Measurements from ENCODE around the gene POU5F1.

The POU5F1 gene

DNA sequence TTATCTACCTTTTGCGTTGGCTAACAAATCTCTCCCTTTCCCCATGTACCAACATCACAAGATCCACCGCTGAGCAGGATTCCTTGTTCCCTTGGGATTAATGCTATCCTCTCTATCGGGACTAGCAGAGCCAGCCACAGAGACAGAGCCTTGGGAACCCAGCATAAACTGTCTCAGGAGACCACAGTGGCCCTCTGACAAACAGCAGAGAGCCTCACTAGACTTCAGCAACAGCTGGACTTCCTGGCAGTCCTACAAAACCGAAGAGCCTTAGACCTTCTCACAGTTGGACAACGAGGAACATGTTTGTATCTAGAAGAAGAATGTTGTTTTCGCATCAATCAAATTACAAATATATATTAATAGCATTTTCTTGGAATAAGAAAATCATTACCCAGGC lies 39.6 kb upstream of the POU5F1 start:
- H3K27me3 ChIP-seq (ENCODE audit: insufficient read depth, low read length, poor library complexity) = no peaks in the 10 kb centered on the region
- no peak overlapping the region for H2AK5ac ChIP-seq (ENCODE audit: low read length)
- H3K18ac ChIP-seq (ENCODE audit: low read length) = no peak overlapping the region
- no peak overlapping the region for H2BK15ac ChIP-seq (replicated peaks; ENCODE audit: low read depth)
- no peak overlapping the region for H3K4me2 ChIP-seq (ENCODE audit: low read length)
- no peak overlapping the region for H4K5ac ChIP-seq (ENCODE audit: low read length)
- H3K4ac ChIP-seq (ENCODE audit: low read depth, low read length) = no peak overlapping the region
- H3K4me1 ChIP-seq (ENCODE audit: control insufficient read depth, low read depth, low read length) = no peaks in the 10 kb centered on the region
- H3K23ac ChIP-seq (ENCODE audit: low read length) = no peak overlapping the region
- H3K27ac ChIP-seq (ENCODE audit: low read depth, low read length) = no peak overlapping the region
- H3K4me3 ChIP-seq (ENCODE audit: low read length) = no peak overlapping the region
- no peaks in the 10 kb centered on the region for H3K79me1 ChIP-seq (ENCODE audit: low read length)
- H2BK120ac ChIP-seq (ENCODE audit: low read depth, low read length) = no peak overlapping the region
- no peak overlapping the region for H3K56ac ChIP-seq (ENCODE audit: low read length)
- no peak for DNase-seq
- no peak overlapping the region for H2BK5ac ChIP-seq (ENCODE audit: low read length)
- H4K8ac ChIP-seq (ENCODE audit: low read depth, low read length) = no peak overlapping the region
- no peaks in the 10 kb centered on the region for H3K36me3 ChIP-seq (ENCODE audit: control insufficient read depth, insufficient read depth, low read length)
- H3K79me2 ChIP-seq (ENCODE audit: control insufficient read depth, insufficient read depth, low read length) = no peaks in the 10 kb centered on the region
- H3K9ac ChIP-seq (ENCODE audit: low read length) = no peak overlapping the region
- WGBS (ENCODE audit: extremely low coverage, insufficient coverage, low lambda C conversion rate) = no CpG with 5 or more reads among the region's 6 CpGs

DNA sequence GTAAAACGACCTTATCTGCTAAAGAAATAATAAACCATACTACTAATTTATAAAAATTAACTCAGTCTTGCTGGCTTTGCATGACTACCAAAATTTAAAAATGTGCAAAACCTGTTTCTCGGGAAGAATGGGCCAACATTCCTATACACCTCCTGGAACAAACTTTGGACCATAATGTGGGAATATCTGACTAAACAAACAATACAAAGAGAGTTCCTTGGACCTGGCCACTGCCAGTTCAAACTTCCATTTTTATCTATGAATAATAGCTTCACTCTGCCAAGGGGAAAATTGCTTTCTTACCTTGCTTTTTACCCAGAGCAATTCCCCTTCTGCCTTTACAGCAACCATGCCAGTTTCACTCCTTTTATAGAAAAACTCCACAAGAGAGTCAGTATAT lies 38.7 kb upstream of the POU5F1 start:
- Histone ChIP-seq H3K23ac (ENCODE audit: low read length) (no peak overlapping the region), H3K27me3 (ENCODE audit: insufficient read depth, low read length, poor library complexity) (no peaks in the 10 kb centered on the region), H3K79me1 (ENCODE audit: low read length) (no peaks in the 10 kb centered on the region), H3K4ac (ENCODE audit: low read depth, low read length) (no peak overlapping the region), H2AK5ac (ENCODE audit: low read length) (no peak overlapping the region), H4K8ac (ENCODE audit: low read depth, low read length) (no peak overlapping the region), H3K79me2 (ENCODE audit: control insufficient read depth, insufficient read depth, low read length) (no peaks in the 10 kb centered on the region), H3K4me2 (ENCODE audit: low read length) (no peak overlapping the region), H3K27ac (ENCODE audit: low read depth, low read length) (no peak overlapping the region), H2BK15ac (replicated peaks; ENCODE audit: low read depth) (no peak overlapping the region), H3K9ac (ENCODE audit: low read length) (no peak overlapping the region), H3K56ac (ENCODE audit: low read length) (no peak overlapping the region), H2BK5ac (ENCODE audit: low read length) (no peak overlapping the region), H3K4me3 (ENCODE audit: low read length) (no peak overlapping the region), H3K36me3 (ENCODE audit: control insufficient read depth, insufficient read depth, low read length) (no peaks in the 10 kb centered on the region), H2BK120ac (ENCODE audit: low read depth, low read length) (no peak overlapping the region), H3K4me1 (ENCODE audit: control insufficient read depth, low read depth, low read length) (no peaks in the 10 kb centered on the region), H4K5ac (ENCODE audit: low read length) (no peak overlapping the region), H3K18ac (ENCODE audit: low read length) (no peak overlapping the region)
- no peak for DNase-seq
- no CpG with 5 or more reads among the region's 2 CpGs for WGBS (ENCODE audit: extremely low coverage, insufficient coverage, low lambda C conversion rate)

DNA sequence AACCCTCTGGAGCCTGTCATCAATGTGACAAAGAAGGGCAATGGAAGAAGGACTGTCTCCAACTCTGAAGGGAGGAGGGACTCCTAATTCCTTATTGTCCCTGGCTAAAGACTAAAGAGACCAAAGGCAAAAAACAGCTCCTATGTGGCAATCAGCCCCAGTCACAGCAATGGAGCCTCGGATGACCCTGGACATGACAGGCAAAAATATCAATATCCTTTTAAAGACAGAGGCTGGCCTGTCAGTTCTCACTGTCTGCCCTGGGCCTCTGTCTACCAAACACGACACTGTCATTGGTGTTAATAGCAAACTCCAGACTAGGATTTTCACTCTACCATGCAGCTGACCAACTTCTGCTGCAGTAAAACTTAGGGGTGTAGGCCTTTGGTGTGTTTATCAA lies 38.0 kb upstream of the POU5F1 start:
- Histone ChIP-seq H3K56ac (ENCODE audit: low read length) (no peak overlapping the region), H3K27ac (ENCODE audit: low read depth, low read length) (no peak overlapping the region), H2BK120ac (ENCODE audit: low read depth, low read length) (no peak overlapping the region), H4K5ac (ENCODE audit: low read length) (no peak overlapping the region), H2AK5ac (ENCODE audit: low read length) (no peak overlapping the region), H3K4me1 (ENCODE audit: control insufficient read depth, low read depth, low read length) (no peaks in the 10 kb centered on the region), H2BK15ac (replicated peaks; ENCODE audit: low read depth) (no peak overlapping the region), H3K4me2 (ENCODE audit: low read length) (no peak overlapping the region), H3K27me3 (ENCODE audit: insufficient read depth, low read length, poor library complexity) (no peaks in the 10 kb centered on the region), H3K4me3 (ENCODE audit: low read length) (no peak overlapping the region), H4K8ac (ENCODE audit: low read depth, low read length) (no peak overlapping the region), H3K9ac (ENCODE audit: low read length) (no peak overlapping the region), H3K36me3 (ENCODE audit: control insufficient read depth, insufficient read depth, low read length) (no peaks in the 10 kb centered on the region), H3K4ac (ENCODE audit: low read depth, low read length) (no peak overlapping the region), H3K18ac (ENCODE audit: low read length) (no peak overlapping the region), H2BK5ac (ENCODE audit: low read length) (no peak overlapping the region), H3K79me1 (ENCODE audit: low read length) (no peaks in the 10 kb centered on the region), H3K23ac (ENCODE audit: low read length) (no peak overlapping the region), H3K79me2 (ENCODE audit: control insufficient read depth, insufficient read depth, low read length) (no peaks in the 10 kb centered on the region)
- WGBS (ENCODE audit: extremely low coverage, insufficient coverage, low lambda C conversion rate) = no CpG with 5 or more reads among the region's 2 CpGs
- no peak for DNase-seq

GRCh38 chr6:31205638-31206037 lies 35.2 kb upstream of the POU5F1 start:
- no peak for DNase-seq
- no peaks in the 10 kb centered on the region for H3K36me3 ChIP-seq (ENCODE audit: control insufficient read depth, insufficient read depth, low read length)
- H4K8ac ChIP-seq (ENCODE audit: low read depth, low read length) = no peak overlapping the region
- H3K27me3 ChIP-seq (ENCODE audit: insufficient read depth, low read length, poor library complexity) = no peaks in the 10 kb centered on the region
- no peak overlapping the region for H3K27ac ChIP-seq (ENCODE audit: low read depth, low read length)
- no peak overlapping the region for H3K4me2 ChIP-seq (ENCODE audit: low read length)
- H2BK120ac ChIP-seq (ENCODE audit: low read depth, low read length) = no peak overlapping the region
- H3K4me1 ChIP-seq (ENCODE audit: control insufficient read depth, low read depth, low read length) = no peaks in the 10 kb centered on the region
- H2BK15ac ChIP-seq (replicated peaks; ENCODE audit: low read depth) = no peak overlapping the region
- H3K4me3 ChIP-seq (ENCODE audit: low read length) = no peak overlapping the region
- no peak overlapping the region for H3K4ac ChIP-seq (ENCODE audit: low read depth, low read length)
- no peak overlapping the region for H3K23ac ChIP-seq (ENCODE audit: low read length)
- no peak overlapping the region for H2BK5ac ChIP-seq (ENCODE audit: low read length)
- no peaks in the 10 kb centered on the region for H3K79me1 ChIP-seq (ENCODE audit: low read length)
- no peak overlapping the region for H3K56ac ChIP-seq (ENCODE audit: low read length)
- H3K9ac ChIP-seq (ENCODE audit: low read length) = no peak overlapping the region
- no peak overlapping the region for H2AK5ac ChIP-seq (ENCODE audit: low read length)
- no CpG with 5 or more reads among the region's 2 CpGs for WGBS (ENCODE audit: extremely low coverage, insufficient coverage, low lambda C conversion rate)
- no peak overlapping the region for H4K5ac ChIP-seq (ENCODE audit: low read length)
- no peaks in the 10 kb centered on the region for H3K79me2 ChIP-seq (ENCODE audit: control insufficient read depth, insufficient read depth, low read length)
- no peak overlapping the region for H3K18ac ChIP-seq (ENCODE audit: low read length)

- no CpG with 5 or more reads among the region's 4 CpGs for WGBS (ENCODE audit: extremely low coverage, insufficient coverage, low lambda C conversion rate)
- Histone ChIP-seq H3K56ac (ENCODE audit: low read length) (no peak overlapping the region), H3K27ac (ENCODE audit: low read depth, low read length) (no peak overlapping the region), H4K5ac (ENCODE audit: low read length) (no peak overlapping the region), H3K18ac (ENCODE audit: low read length) (no peak overlapping the region), H3K23ac (ENCODE audit: low read length) (no peak overlapping the region), H2AK5ac (ENCODE audit: low read length) (no peak overlapping the region), H4K8ac (ENCODE audit: low read depth, low read length) (no peak overlapping the region), H2BK120ac (ENCODE audit: low read depth, low read length) (no peak overlapping the region), H3K79me1 (ENCODE audit: low read length) (no peaks in the 10 kb centered on the region), H3K4me2 (ENCODE audit: low read length) (no peak overlapping the region), H2BK5ac (ENCODE audit: low read length) (no peak overlapping the region), H3K9ac (ENCODE audit: low read length) (no peak overlapping the region), H2BK15ac (replicated peaks; ENCODE audit: low read depth) (no peak overlapping the region), H3K36me3 (ENCODE audit: control insufficient read depth, insufficient read depth, low read length) (no peaks in the 10 kb centered on the region), H3K4me3 (ENCODE audit: low read length) (no peak overlapping the region), H3K79me2 (ENCODE audit: control insufficient read depth, insufficient read depth, low read length) (no peaks in the 10 kb centered on the region), H3K4ac (ENCODE audit: low read depth, low read length) (no peak overlapping the region), H3K4me1 (ENCODE audit: control insufficient read depth, low read depth, low read length) (no peaks in the 10 kb centered on the region), H3K27me3 (ENCODE audit: insufficient read depth, low read length, poor library complexity) (no peaks in the 10 kb centered on the region)
- no peak for DNase-seq
Measured at GRCh38 chr6:31204751-31205145, 34.3 kb upstream of the POU5F1 start.

- DNase-seq = peak; percentile 28
- H3K23ac ChIP-seq (ENCODE audit: low read length) = no peak overlapping the region
- no peak overlapping the region for H3K56ac ChIP-seq (ENCODE audit: low read length)
- H2BK15ac ChIP-seq (replicated peaks; ENCODE audit: low read depth) = no peak overlapping the region
- no CpG with 5 or more reads among the region's 5 CpGs for WGBS (ENCODE audit: extremely low coverage, insufficient coverage, low lambda C conversion rate)
- H3K27ac ChIP-seq (ENCODE audit: low read depth, low read length) = no peak overlapping the region
- no peak overlapping the region for H2BK120ac ChIP-seq (ENCODE audit: low read depth, low read length)
- H3K4me2 ChIP-seq (ENCODE audit: low read length) = no peak overlapping the region
- H4K5ac ChIP-seq (ENCODE audit: low read length) = no peak overlapping the region
- H3K79me2 ChIP-seq (ENCODE audit: control insufficient read depth, insufficient read depth, low read length) = no peaks in the 10 kb centered on the region
- H2BK5ac ChIP-seq (ENCODE audit: low read length) = no peak overlapping the region
- no peak overlapping the region for H4K8ac ChIP-seq (ENCODE audit: low read depth, low read length)
- H3K79me1 ChIP-seq (ENCODE audit: low read length) = no peaks in the 10 kb centered on the region
- H3K4ac ChIP-seq (ENCODE audit: low read depth, low read length) = no peak overlapping the region
- H3K4me3 ChIP-seq (ENCODE audit: low read length) = no peak overlapping the region
- no peaks in the 10 kb centered on the region for H3K36me3 ChIP-seq (ENCODE audit: control insufficient read depth, insufficient read depth, low read length)
- no peaks in the 10 kb centered on the region for H3K4me1 ChIP-seq (ENCODE audit: control insufficient read depth, low read depth, low read length)
- H3K9ac ChIP-seq (ENCODE audit: low read length) = no peak overlapping the region
- no peaks in the 10 kb centered on the region for H3K27me3 ChIP-seq (ENCODE audit: insufficient read depth, low read length, poor library complexity)
- H3K18ac ChIP-seq (ENCODE audit: low read length) = no peak overlapping the region
- H2AK5ac ChIP-seq (ENCODE audit: low read length) = no peak overlapping the region
Measured at GRCh38 chr6:31203345-31203979, 33.0 kb upstream of the POU5F1 start.

All from mesendoderm (in vitro differentiated cells).